NCI-H128 (cell line): ENCODE data around the gene CTIF.

Experiments
- DNase-seq: peaks from one replicate; lab custom pipeline; 2025; ENCODE audit not compliant: unreplicated experiment; lab: John Stamatoyannopoulos, UW

Gene CTIF

DNA sequence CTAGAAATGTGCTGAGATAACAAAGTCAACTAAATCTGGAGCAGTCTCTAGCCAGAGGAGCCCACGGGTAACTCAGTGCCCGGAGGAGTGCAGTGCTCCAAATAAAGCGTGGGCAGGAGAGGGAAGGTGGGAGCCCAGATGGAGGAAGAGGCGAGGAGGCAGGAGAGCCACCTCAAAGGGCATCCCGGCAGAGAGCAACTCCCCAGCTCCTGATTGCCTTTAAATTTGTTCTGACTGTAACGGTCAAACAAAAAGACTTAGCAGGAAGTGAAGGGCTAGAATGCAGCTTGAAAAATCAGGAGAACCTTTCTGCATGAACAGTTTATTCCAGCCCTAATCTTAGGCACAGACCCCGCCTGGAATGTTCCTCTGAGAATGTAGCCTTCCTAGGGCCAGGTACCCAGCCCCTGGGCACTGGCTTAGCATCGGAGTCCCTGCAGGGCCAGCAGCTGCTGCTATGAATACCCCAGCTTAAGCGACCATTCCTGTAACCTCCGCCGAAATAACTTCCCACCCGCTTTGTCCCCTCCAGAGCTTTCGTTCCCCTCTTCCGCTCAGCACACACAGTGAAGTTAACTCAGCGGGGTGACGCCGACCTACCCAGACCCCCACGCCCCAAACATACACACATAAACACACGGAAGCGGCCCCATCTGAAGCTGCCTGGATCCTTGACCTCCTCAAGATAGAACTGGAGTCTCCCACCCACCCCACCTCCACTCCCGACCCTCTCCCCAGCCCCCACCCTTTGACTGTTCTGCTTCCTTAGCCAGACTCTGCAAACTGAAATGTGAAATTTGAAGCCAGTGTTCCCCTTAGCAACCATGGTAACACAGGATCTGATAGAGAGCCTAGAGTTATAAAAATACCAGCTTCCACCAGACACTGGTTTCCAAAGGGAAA lies 288.7 kb downstream of the CTIF start:
- DNase-seq: peak; percentile 29

GRCh38 chr18:48828194-48828545 lies 289.3 kb downstream of the CTIF start:
- no peak for DNase-seq

DNA sequence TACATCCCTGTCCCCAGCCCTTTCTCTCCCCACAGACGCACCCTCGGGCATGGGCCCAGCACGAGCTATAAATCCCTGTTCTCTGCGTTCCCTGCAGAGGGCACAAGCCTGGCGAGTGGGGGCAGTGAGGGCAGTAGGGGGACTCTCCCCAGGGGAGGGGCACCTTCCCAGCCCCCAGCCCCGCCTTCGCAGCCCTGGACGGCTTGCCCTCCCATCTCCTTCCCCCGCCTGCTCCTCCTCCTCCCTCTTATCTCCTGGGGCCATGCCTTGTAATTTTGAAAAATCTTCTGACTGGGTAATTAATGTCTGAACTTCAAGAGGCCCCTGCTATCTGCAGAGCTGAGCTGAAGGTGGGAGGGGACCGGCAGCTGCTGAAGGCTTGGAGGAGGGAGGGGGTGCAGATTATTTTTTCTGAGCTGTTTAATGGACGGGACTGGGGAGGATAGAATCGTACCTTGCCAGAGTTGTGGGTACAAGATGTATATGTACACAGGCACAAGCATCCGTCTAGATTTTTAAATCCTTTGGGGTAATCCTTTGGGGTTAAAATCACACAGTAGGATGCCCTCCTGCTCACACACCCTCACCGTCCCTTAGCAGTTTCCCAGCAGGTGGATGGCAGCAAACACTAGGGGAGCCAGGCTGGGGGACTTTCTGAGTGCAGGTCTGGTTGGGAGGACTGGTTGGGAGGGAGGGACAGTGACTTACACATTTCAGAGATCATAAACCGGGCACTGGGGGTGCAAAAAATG lies 290.0 kb downstream of the CTIF start:
- DNase-seq: no peak

DNA sequence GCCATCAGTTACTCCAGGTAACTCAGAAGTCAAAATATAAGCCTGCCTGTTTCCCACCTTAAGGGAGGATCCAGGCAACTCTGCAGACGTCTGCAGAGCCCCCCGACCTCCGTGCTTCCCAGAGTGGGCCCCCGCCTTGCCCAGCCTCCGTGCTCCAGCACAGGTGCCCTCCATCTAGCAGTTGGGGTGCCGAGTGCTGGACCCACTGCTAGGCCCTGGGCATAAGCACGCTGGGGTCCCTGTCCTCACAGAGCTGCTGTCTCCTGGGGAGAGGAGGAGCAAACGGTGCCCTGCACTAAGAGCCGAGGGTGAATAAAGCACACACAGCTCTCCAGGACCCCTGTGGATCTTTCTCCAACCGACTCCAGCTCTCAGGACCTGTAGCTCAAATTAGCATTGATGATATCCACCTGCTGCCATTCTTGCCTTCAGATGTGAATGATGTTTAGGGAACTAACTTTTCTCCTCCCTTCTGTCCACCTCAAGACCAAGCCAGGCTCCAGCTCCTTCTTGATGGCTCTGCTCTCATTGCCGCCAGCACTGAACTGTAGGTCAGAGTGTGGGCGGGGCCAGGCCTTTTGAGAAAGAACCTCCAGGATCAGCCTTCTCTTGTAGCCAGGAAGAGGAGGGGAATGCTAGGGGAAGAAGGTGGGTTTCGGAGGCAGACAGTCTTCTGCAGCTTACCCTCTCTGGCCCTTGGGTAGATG lies 290.8 kb downstream of the CTIF start:
- DNase-seq: no peak

GRCh38 chr18:48831113-48831759 lies 292.4 kb downstream of the CTIF start:
- DNase-seq: no peak

GRCh38 chr18:48831802-48832201 lies 293.0 kb downstream of the CTIF start:
- DNase-seq: no peak

- no peak for DNase-seq
Measured at GRCh38 chr18:48832938-48833700, 294.3 kb downstream of the CTIF start.

- DNase-seq: no peak
Measured at GRCh38 chr18:48833701-48834412, 295.0 kb downstream of the CTIF start.

DNA sequence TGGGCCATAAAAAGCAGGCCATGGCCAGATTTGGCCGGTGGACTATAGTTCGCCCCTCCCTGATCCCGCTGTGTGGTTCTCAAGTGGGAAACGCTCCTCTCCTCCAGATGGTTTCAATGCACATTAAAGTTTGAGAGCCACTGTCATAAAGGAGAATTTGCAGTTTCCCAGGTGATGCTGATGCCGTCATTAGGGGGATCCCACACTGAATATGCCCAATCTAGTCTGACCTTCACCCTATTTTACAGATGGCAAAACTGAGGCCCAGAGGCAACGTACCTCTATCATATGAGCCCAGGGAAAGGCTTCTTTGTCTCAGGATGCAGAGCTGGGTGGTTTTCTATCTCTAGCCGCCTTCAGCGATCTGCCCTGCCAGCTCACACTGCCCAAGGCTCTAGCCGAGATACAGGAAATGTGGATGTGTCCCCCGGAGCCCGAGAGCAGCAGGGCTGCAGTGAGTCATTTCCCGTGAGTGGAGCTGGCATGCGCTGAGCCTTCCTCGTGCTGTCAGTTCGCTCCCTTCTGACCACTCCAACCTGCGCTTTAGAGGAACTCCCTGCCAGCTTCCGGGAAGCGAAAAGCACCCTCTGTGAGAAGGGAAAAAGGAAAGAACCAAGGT lies 295.7 kb downstream of the CTIF start:
- DNase-seq: no peak

GRCh38 chr18:48835119-48835518 lies 296.3 kb downstream of the CTIF start:
- DNase-seq: no peak

GRCh38 chr18:48835745-48836170 lies 296.9 kb downstream of the CTIF start:
- DNase-seq: no peak

- no peak for DNase-seq
Measured at GRCh38 chr18:48836231-48836805, 297.5 kb downstream of the CTIF start.

DNA sequence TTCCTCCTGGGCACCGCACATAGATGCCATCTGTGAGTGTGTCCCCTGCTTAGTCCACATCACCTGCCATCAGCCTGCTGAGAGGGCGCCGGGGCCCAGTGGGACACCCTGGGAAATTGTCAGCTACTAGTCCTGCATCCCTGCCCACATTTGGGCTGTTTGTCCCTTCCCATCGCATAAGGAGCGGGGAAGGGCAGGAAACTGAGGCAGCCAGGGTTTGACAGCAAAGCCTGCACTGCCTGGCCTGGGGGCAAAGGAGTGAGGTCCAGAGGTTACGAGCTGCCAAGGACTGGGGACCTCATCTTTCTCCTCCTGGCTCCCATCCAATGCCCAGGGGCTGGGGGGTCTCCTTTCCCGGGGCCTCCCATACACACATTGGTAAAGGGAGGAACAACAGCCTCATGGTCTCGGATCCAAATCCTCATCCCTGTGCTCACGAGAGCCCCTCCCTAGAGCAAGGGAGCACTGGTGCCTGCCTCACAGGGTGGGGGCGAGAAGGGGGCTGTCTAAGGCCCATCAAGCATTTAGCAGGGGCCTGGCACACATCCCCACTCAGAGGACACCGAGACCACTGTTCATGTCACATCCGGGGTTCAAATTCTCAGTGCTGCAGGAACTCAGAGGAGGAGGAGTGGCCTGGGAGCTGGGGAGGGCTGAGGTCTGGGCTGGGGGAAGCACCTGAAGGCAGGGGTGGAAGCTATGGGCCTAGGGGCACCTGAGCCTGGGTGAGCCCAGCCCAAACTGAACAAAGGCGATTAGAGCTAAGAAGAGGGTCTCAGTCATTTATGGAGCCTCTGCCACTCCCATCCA lies 298.2 kb downstream of the CTIF start:
- no peak for DNase-seq

GRCh38 chr18:48837676-48838075 lies 298.8 kb downstream of the CTIF start:
- DNase-seq: no peak

- DNase-seq: no peak
Measured at GRCh38 chr18:48838166-48838775, 299.4 kb downstream of the CTIF start.

- DNase-seq: no peak
Measured at GRCh38 chr18:48838921-48839818, 300.3 kb downstream of the CTIF start.
